Measurements from ENCODE around the gene GPR31.

Gene GPR31

GRCh38 chr6:167113047-167113754 lies 44.6 kb downstream of the GPR31 start:
- H3K79me2 ChIP-seq (ENCODE audit: control insufficient read depth, low read length), result no peaks in the 10 kb centered on the region
- no peaks in the 10 kb centered on the region for H3K9me2 ChIP-seq (replicated peaks; ENCODE audit: control insufficient read depth, low read length)
- no peak for TF ChIP-seq EZH2phosphoT487 (IDR thresholded peaks at IDR 0.05; ENCODE audit: borderline replicate concordance, low read length)
- TF ChIP-seq CTCF (IDR thresholded peaks at IDR 0.05; ENCODE audit: low read depth, low read length, poor library complexity, severe bottlenecking), result no peak
- H3K27ac ChIP-seq (ENCODE audit: low read depth, low read length), result peak overlapping the region; percentile 93
- no peaks in the 10 kb centered on the region for H4K20me1 ChIP-seq (ENCODE audit: control insufficient read depth, insufficient read depth, low read depth, low read length)
- H3K4me1 ChIP-seq (ENCODE audit: control insufficient read depth, low read length), result peaks cover 56% of the 10 kb centered on the region
- peaks cover 26% of the 10 kb centered on the region for H3F3A ChIP-seq (ENCODE audit: control insufficient read depth, insufficient read depth)
- no peaks in the 10 kb centered on the region for H3K9me3 ChIP-seq (ENCODE audit: control insufficient read depth, insufficient read depth, low read length)
- peak overlapping the region; percentile 84 for H3K4me2 ChIP-seq (ENCODE audit: low read length)
- H3K27me3 ChIP-seq (ENCODE audit: control insufficient read depth, low read length), result peaks cover 33% of the 10 kb centered on the region
- H3K36me3 ChIP-seq (ENCODE audit: control insufficient read depth, low read length), result no peaks in the 10 kb centered on the region
- H3K4me3 ChIP-seq (ENCODE audit: low read length), result peak overlapping the region; percentile 67

- Histone ChIP-seq H3K9me2 (replicated peaks; ENCODE audit: control insufficient read depth, low read length) (no peaks in the 10 kb centered on the region), H3F3A (ENCODE audit: control insufficient read depth, insufficient read depth) (peaks cover 25% of the 10 kb centered on the region), H3K9me3 (ENCODE audit: control insufficient read depth, insufficient read depth, low read length) (no peaks in the 10 kb centered on the region), H3K36me3 (ENCODE audit: control insufficient read depth, low read length) (no peaks in the 10 kb centered on the region), H4K20me1 (ENCODE audit: control insufficient read depth, insufficient read depth, low read depth, low read length) (no peaks in the 10 kb centered on the region), H3K27me3 (ENCODE audit: control insufficient read depth, low read length) (peaks cover 29% of the 10 kb centered on the region), H3K4me2 (ENCODE audit: low read length) (peak overlapping the region; percentile 84), H3K4me1 (ENCODE audit: control insufficient read depth, low read length) (peaks cover 51% of the 10 kb centered on the region), H3K4me3 (ENCODE audit: low read length) (peak overlapping the region; percentile 67), H3K79me2 (ENCODE audit: control insufficient read depth, low read length) (no peaks in the 10 kb centered on the region), H3K27ac (ENCODE audit: low read depth, low read length) (peak overlapping the region; percentile 93)
- no peak for TF ChIP-seq EZH2phosphoT487 (IDR thresholded peaks at IDR 0.05; ENCODE audit: borderline replicate concordance, low read length)
- no peak for TF ChIP-seq CTCF (IDR thresholded peaks at IDR 0.05; ENCODE audit: low read depth, low read length, poor library complexity, severe bottlenecking)
These were observed 45.4 kb downstream of the GPR31 start for GRCh38 chr6:167112421-167112820.

DNA sequence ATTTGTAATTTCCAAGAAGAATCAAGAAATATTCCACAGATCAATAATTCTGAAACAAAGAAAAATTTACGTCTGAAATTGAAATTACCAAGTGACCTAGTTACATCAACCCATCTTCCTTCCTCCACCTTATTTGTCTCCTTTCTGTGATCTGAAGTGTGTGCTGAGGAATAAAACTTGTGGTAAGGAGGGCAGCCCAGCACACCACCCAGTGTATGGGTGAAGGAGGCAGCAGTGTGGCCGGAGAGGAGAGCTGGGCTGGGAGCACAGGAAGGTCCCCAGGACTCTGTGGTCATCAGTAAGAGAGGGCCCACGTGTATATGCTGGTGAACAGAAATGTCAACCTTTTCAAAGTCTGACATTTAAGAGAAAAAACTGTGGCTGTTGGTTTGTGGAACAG lies 46.2 kb downstream of the GPR31 start:
- TF ChIP-seq EZH2phosphoT487 (IDR thresholded peaks at IDR 0.05; ENCODE audit: borderline replicate concordance, low read length), result no peak
- no peak for TF ChIP-seq CTCF (IDR thresholded peaks at IDR 0.05; ENCODE audit: low read depth, low read length, poor library complexity, severe bottlenecking)
- peaks cover 51% of the 10 kb centered on the region for H3K4me1 ChIP-seq (ENCODE audit: control insufficient read depth, low read length)
- no peaks in the 10 kb centered on the region for H3K9me3 ChIP-seq (ENCODE audit: control insufficient read depth, insufficient read depth, low read length)
- H3K4me3 ChIP-seq (ENCODE audit: low read length), result no peak overlapping the region
- H3K27ac ChIP-seq (ENCODE audit: low read depth, low read length), result no peak overlapping the region
- peak overlapping the region; percentile 84 for H3K4me2 ChIP-seq (ENCODE audit: low read length)
- no peaks in the 10 kb centered on the region for H4K20me1 ChIP-seq (ENCODE audit: control insufficient read depth, insufficient read depth, low read depth, low read length)
- no peaks in the 10 kb centered on the region for H3K36me3 ChIP-seq (ENCODE audit: control insufficient read depth, low read length)
- H3K79me2 ChIP-seq (ENCODE audit: control insufficient read depth, low read length), result no peaks in the 10 kb centered on the region
- H3K27me3 ChIP-seq (ENCODE audit: control insufficient read depth, low read length), result peaks cover 29% of the 10 kb centered on the region
- H3K9me2 ChIP-seq (replicated peaks; ENCODE audit: control insufficient read depth, low read length), result no peaks in the 10 kb centered on the region
- peaks cover 25% of the 10 kb centered on the region for H3F3A ChIP-seq (ENCODE audit: control insufficient read depth, insufficient read depth)

Measured in DOHH2 (cell line).